Measurements from ENCODE around the gene TEAD1. TPM values are rescaled to one million over a fixed set of nuclear protein-coding genes. Genes with fewer than 3 reads are reported as not detected.

Gene TEAD1
- total and polyA plus RNA-seq, 10 of the 15 experiments (the other 5 are each of a cell fraction or from before 2014, with no cell fraction given) = 0.01 to 0.59 (median 0.04) TPM; not detected in 6

DNA sequence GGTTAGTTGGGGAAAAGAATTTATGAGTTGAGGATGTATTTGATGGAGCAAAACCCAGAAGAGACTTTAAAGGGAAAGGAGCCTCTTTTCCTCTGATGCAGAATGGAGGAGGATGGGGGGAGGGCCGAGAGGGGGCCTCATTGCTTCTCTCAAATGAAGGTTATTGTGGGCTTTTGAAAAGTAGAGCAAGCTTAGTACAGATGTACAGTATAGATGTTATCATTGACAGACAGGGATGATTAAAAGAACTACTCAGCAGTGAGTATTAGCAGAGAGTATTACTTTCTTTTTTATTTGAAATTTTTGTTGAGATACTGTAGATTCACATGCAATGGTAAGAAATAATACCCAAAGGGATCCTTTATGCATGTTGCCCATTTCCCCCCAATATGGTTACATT lies 98.1 kb downstream of the TEAD1 start (continued):
- TF ChIP-seq, protein P1, sequence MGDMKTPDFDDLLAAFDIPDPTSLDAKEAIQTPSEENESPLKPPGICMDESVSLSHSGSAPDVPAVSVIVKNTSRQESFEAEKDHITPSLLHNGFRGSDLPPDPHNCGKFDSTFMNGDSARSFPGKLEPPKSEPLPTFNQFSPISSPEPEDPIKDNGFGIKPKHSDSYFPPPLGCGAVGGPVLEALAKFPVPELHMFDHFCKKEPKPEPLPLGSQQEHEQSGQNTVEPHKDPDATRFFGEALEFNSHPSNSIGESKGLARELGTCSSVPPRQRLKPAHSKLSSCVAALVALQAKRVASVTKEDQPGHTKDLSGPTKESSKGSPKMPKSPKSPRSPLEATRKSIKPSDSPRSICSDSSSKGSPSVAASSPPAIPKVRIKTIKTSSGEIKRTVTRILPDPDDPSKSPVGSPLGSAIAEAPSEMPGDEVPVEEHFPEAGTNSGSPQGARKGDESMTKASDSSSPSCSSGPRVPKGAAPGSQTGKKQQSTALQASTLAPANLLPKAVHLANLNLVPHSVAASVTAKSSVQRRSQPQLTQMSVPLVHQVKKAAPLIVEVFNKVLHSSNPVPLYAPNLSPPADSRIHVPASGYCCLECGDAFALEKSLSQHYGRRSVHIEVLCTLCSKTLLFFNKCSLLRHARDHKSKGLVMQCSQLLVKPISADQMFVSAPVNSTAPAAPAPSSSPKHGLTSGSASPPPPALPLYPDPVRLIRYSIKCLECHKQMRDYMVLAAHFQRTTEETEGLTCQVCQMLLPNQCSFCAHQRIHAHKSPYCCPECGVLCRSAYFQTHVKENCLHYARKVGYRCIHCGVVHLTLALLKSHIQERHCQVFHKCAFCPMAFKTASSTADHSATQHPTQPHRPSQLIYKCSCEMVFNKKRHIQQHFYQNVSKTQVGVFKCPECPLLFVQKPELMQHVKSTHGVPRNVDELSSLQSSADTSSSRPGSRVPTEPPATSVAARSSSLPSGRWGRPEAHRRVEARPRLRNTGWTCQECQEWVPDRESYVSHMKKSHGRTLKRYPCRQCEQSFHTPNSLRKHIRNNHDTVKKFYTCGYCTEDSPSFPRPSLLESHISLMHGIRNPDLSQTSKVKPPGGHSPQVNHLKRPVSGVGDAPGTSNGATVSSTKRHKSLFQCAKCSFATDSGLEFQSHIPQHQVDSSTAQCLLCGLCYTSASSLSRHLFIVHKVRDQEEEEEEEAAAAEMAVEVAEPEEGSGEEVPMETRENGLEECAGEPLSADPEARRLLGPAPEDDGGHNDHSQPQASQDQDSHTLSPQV (IDR thresholded peaks at IDR 0.05) = no peak
- TF ChIP-seq, protein P2, sequence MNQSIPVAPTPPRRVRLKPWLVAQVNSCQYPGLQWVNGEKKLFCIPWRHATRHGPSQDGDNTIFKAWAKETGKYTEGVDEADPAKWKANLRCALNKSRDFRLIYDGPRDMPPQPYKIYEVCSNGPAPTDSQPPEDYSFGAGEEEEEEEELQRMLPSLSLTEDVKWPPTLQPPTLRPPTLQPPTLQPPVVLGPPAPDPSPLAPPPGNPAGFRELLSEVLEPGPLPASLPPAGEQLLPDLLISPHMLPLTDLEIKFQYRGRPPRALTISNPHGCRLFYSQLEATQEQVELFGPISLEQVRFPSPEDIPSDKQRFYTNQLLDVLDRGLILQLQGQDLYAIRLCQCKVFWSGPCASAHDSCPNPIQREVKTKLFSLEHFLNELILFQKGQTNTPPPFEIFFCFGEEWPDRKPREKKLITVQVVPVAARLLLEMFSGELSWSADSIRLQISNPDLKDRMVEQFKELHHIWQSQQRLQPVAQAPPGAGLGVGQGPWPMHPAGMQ (IDR thresholded peaks at IDR 0.05; ENCODE audit: borderline replicate concordance) = no peak
- no peak for TF ChIP-seq BHLHE40 (IDR thresholded peaks at IDR 0.05; ENCODE audit: borderline replicate concordance in 1 of 2, low read depth in 2 of 2, low read length in 1 of 2)
- TF ChIP-seq NR2C2 (IDR thresholded peaks at IDR 0.05; ENCODE audit: borderline replicate concordance, control insufficient read depth, insufficient read length, low read depth) = no peak
- no peak for TF ChIP-seq SMAD5 (IDR thresholded peaks at IDR 0.05; ENCODE audit: low read depth)
- no peak for TF ChIP-seq RCOR1 (conservative IDR thresholded peaks at IDR 0.05; ENCODE audit: low read depth, low read length)
- TF ChIP-seq, protein P3, sequence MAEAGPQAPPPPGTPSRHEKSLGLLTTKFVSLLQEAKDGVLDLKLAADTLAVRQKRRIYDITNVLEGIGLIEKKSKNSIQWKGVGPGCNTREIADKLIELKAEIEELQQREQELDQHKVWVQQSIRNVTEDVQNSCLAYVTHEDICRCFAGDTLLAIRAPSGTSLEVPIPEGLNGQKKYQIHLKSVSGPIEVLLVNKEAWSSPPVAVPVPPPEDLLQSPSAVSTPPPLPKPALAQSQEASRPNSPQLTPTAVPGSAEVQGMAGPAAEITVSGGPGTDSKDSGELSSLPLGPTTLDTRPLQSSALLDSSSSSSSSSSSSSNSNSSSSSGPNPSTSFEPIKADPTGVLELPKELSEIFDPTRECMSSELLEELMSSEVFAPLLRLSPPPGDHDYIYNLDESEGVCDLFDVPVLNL (IDR thresholded peaks at IDR 0.05; ENCODE audit: low read depth, low read length) = no peak
